IMR-90 (cell line): ENCODE results near the gene NFIA. TPM values are rescaled to one million over a fixed set of nuclear protein-coding genes. Genes with fewer than 3 reads are reported as not detected.

Experiments
- ATAC-seq: fragments of 200-7000 bp; cut with Tn5 transposase; 2 replicates; pipeline ENCODE4 v1.9.1; 2020; ENCODE audit warnings: low read depth, mild to moderate bottlenecking, moderate library complexity
- BruUV-seq: library from RNA; stranded (reverse); fragments of 400-500 nt; replicated peaks from 2 replicates; lab custom pipeline; 2021; lab: Mats Ljungman, UMichigan
- CTCF ChIA-PET: fragments of 300-600 bp; formaldehyde crosslinking; extraction: SDS; loops from one replicate; lab custom pipeline; 2021; ENCODE audit warnings: antibody characterized with exemption; lab: Yijun Ruan, JAX
- POLR2A ChIA-PET: fragments of 300-600 bp; sonication (Branson Sonifier 250); formaldehyde crosslinking; loops from one replicate; lab custom pipeline; 2022; ENCODE audit warnings: antibody characterized with exemption; ENCODE audit not compliant: unreplicated experiment; lab: Charles Lee
- DNase-seq: peaks from one replicate; pipeline ENCODE4 v3.0.0; 2013
- H2AFZ ChIP-seq: replicated peaks from 2 replicates; pipeline ENCODE3; 2013; ENCODE audit warnings: low read length, mild to moderate bottlenecking; ENCODE audit not compliant: poor library complexity
- H2AK5ac ChIP-seq: 2 replicates; pipeline ENCODE4 v1.6.1; 2013; ENCODE audit warnings: low read depth, low read length, inconsistent platforms
- H2AK9ac ChIP-seq: replicated peaks from 2 replicates; pipeline ENCODE3; 2013; ENCODE audit warnings: mild to moderate bottlenecking, low read depth, low read length, moderate library complexity; ENCODE audit not compliant: poor library complexity
- H2BK120ac ChIP-seq: 2 replicates; pipeline ENCODE4 v1.6.1; 2013; ENCODE audit warnings: low read depth, low read length, inconsistent platforms
- H2BK15ac ChIP-seq: 3 replicates; pipeline ENCODE4 v1.6.1; 2013; ENCODE audit warnings: low read depth, low read length, inconsistent platforms
- H2BK20ac ChIP-seq: 2 replicates; pipeline ENCODE4 v1.6.1; 2013; ENCODE audit warnings: low read depth, mild to moderate bottlenecking, inconsistent platforms, low read length, moderate library complexity
- H2BK5ac ChIP-seq: 2 replicates; pipeline ENCODE4 v1.6.1; 2013; ENCODE audit warnings: mild to moderate bottlenecking, low read depth, low read length, inconsistent platforms; ENCODE audit not compliant: poor library complexity, severe bottlenecking
- H3K14ac ChIP-seq: replicated peaks from 2 replicates; pipeline ENCODE4 v1.6.1; 2013; ENCODE audit warnings: low read depth, low read length, inconsistent platforms
- H3K18ac ChIP-seq: 2 replicates; pipeline ENCODE4 v1.6.1; 2013; ENCODE audit warnings: low read depth, low read length, control low read depth
- H3K23ac ChIP-seq: 2 replicates; pipeline ENCODE4 v1.6.1; 2013; ENCODE audit warnings: low read depth, low read length, inconsistent platforms
- H3K27ac ChIP-seq: 2 replicates; pipeline ENCODE4 v1.5.1; 2013; ENCODE audit warnings: mild to moderate bottlenecking, control low read depth, low read length; ENCODE audit not compliant: insufficient read depth
- H3K27me3 ChIP-seq: 2 replicates; pipeline ENCODE4 v1.6.1; 2013; ENCODE audit warnings: low read length; ENCODE audit not compliant: control insufficient read depth, insufficient read depth
- H3K36me3 ChIP-seq: 2 replicates; pipeline ENCODE4 v1.6.1; 2013; ENCODE audit warnings: low read length, mixed read lengths; ENCODE audit not compliant: control insufficient read depth, insufficient read depth
- H3K4ac ChIP-seq: 2 replicates; pipeline ENCODE4 v1.6.1; 2013; ENCODE audit warnings: low read depth, low read length, inconsistent platforms
- H3K4me1 ChIP-seq: 2 replicates; pipeline ENCODE4 v1.6.1; 2013; ENCODE audit warnings: low read length, mixed read lengths; ENCODE audit not compliant: control insufficient read depth, insufficient read depth
- H3K4me2 ChIP-seq: 2 replicates; pipeline ENCODE4 v1.6.1; 2013; ENCODE audit warnings: low read depth, mild to moderate bottlenecking, control low read depth, low read length, moderate library complexity
- H3K4me3 ChIP-seq: 2 replicates; pipeline ENCODE4 v1.5.1; 2013; ENCODE audit warnings: low read depth, mild to moderate bottlenecking, control low read depth, low read length, moderate library complexity; ENCODE audit not compliant: insufficient read depth
- H3K56ac ChIP-seq: 2 replicates; pipeline ENCODE4 v1.6.1; 2013; ENCODE audit warnings: low read length, inconsistent platforms; ENCODE audit not compliant: insufficient read depth; ENCODE audit errors: extremely low read depth
- H3K79me1 ChIP-seq, 2 experiments: 2 replicates each; pipeline ENCODE4 v1.6.1; 2013; ENCODE audit warnings: low read length in 2 of 2, inconsistent platforms in 1 of 2, low read depth in 1 of 2
- H3K9ac ChIP-seq: 2 replicates; pipeline ENCODE4 v1.6.1; 2013; ENCODE audit warnings: low read depth, low read length, control low read depth
- H3K9me1 ChIP-seq: 2 replicates; pipeline ENCODE4 v1.6.1; 2013; ENCODE audit warnings: low read length, inconsistent platforms; ENCODE audit not compliant: insufficient read depth
- H3K9me3 ChIP-seq: 2 replicates; pipeline ENCODE4 v1.6.1; 2013; ENCODE audit warnings: low read length; ENCODE audit not compliant: control insufficient read depth, insufficient read depth
- H4K20me1 ChIP-seq: 2 replicates; pipeline ENCODE4 v1.6.1; 2013; ENCODE audit warnings: low read length, inconsistent platforms; ENCODE audit not compliant: insufficient read depth
- H4K5ac ChIP-seq: 2 replicates; pipeline ENCODE4 v1.6.1; 2013; ENCODE audit warnings: mild to moderate bottlenecking, low read depth, low read length, control low read depth
- H4K8ac ChIP-seq, 2 experiments: 2 replicates each; pipeline ENCODE4 v1.6.1; 2013; ENCODE audit warnings: low read depth in 2 of 2, low read length in 2 of 2, control low read depth in 1 of 2, inconsistent platforms in 1 of 2
- H4K91ac ChIP-seq: 2 replicates; pipeline ENCODE4 v1.6.1; 2013; ENCODE audit warnings: low read depth, low read length, inconsistent platforms; ENCODE audit not compliant: insufficient read depth
- BHLHE40 ChIP-seq: fragments of 150-350 bp; IDR thresholded peaks from 2 replicates; pipeline ENCODE4 v1.6.1; 2016; ENCODE audit warnings: mild to moderate bottlenecking, low read depth, low read length
- CEBPB ChIP-seq: IDR thresholded peaks from 2 replicates; pipeline ENCODE4 v1.6.1; 2012; ENCODE audit warnings: low read depth, low read length, improper control_type of control experiment
- CHD1 ChIP-seq: IDR thresholded peaks from 2 replicates; pipeline ENCODE4 v1.6.1; 2012; ENCODE audit warnings: low read depth, low read length, improper control_type of control experiment
- CTCF ChIP-seq: conservative IDR thresholded peaks from 2 replicates; pipeline ENCODE4 v1.5.1; 2012; ENCODE audit warnings: mild to moderate bottlenecking, low read depth, low read length, improper control_type of control experiment
- ELK1 ChIP-seq: fragments of 150-350 bp; IDR thresholded peaks from 2 replicates; pipeline ENCODE4 v1.6.1; 2016; ENCODE audit warnings: low read depth, mild to moderate bottlenecking, low read length, moderate library complexity, borderline replicate concordance
- FOS ChIP-seq: fragments of 150-350 bp; IDR thresholded peaks from 2 replicates; pipeline ENCODE4 v1.6.1; 2016; ENCODE audit warnings: low read depth, low read length
- MAFK ChIP-seq: IDR thresholded peaks from 2 replicates; pipeline ENCODE4 v1.6.1; 2012; ENCODE audit warnings: low read depth, low read length, improper control_type of control experiment
- MAZ ChIP-seq: IDR thresholded peaks from 2 replicates; pipeline ENCODE4 v1.6.1; 2012; ENCODE audit warnings: low read depth, mild to moderate bottlenecking, low read length, improper control_type of control experiment, moderate library complexity, borderline replicate concordance
- MXI1 ChIP-seq: IDR thresholded peaks from 2 replicates; pipeline ENCODE4 v1.6.1; 2012; ENCODE audit warnings: low read depth, mild to moderate bottlenecking, low read length, moderate library complexity, borderline replicate concordance
- NFE2L2 ChIP-seq: fragments of 150-350 bp; IDR thresholded peaks from 2 replicates; pipeline ENCODE4 v1.6.1; 2016; ENCODE audit warnings: low read depth, mild to moderate bottlenecking, low read length
- POLR2A ChIP-seq: IDR thresholded peaks from 2 replicates; pipeline ENCODE4 v1.6.1; 2012; ENCODE audit warnings: mild to moderate bottlenecking, low read depth, low read length
- RAD21 ChIP-seq: IDR thresholded peaks from 2 replicates; pipeline ENCODE4 v1.6.1; 2012; ENCODE audit warnings: low read length, improper control_type of control experiment
- RCOR1 ChIP-seq: IDR thresholded peaks from 2 replicates; pipeline ENCODE4 v1.6.1; 2012; ENCODE audit warnings: mild to moderate bottlenecking, low read length, improper control_type of control experiment; ENCODE audit not compliant: insufficient replicate concordance
- RFX5 ChIP-seq: IDR thresholded peaks from 2 replicates; pipeline ENCODE4 v1.8.0; 2012; ENCODE audit warnings: low read depth, mild to moderate bottlenecking, low read length, moderate library complexity
- SMC3 ChIP-seq: fragments of 150-350 bp; IDR thresholded peaks from 2 replicates; pipeline ENCODE4 v1.6.1; 2016; ENCODE audit warnings: low read depth, mild to moderate bottlenecking, antibody characterized with exemption, low read length, moderate library complexity
- USF2 ChIP-seq: fragments of 150-350 bp; IDR thresholded peaks from 2 replicates; pipeline ENCODE4 v1.6.1; 2017; ENCODE audit warnings: mild to moderate bottlenecking, antibody characterized with exemption, low read length, low read depth
- WGBS, 2 experiments: methylation state at CpG; one replicate each; pipeline versions ENCODE4 v1.1.5 to v1.1.7; 2013; ENCODE audit warnings: missing lambda C conversion rate in 2 of 2; ENCODE audit not compliant: insufficient read length in 1 of 2; ENCODE audit errors: extremely low coverage in 2 of 2; 5-methylcytosine and 5-hydroxymethylcytosine counted together
- dilution Hi-C: fragments of 300-500 bp; cut with HindIII; formaldehyde crosslinking; loops from one replicate; pipeline ENCODE4 v1.14.3; 2018; ENCODE audit warnings: low sequenced_read_pairs; ENCODE audit not compliant: unreplicated experiment
- in situ Hi-C: fragments of 300-500 bp; cut with MboI; formaldehyde crosslinking; loops from 3 replicates; pipeline ENCODE4 v1.14.3; 2019; ENCODE audit warnings: low sequenced_read_pairs, inconsistent platforms, mixed read lengths
- intact Hi-C: fragments of 100-400 bp; cut with micrococcal nuclease; formaldehyde crosslinking; loops from 2 replicates; pipeline ENCODE4 v1.10.0; 2022
- polyA plus RNA-seq, 3 experiments: library from polyadenylated mRNA; depleted of rRNA; stranded (reverse); fragments of >200 nt; gene quantifications; 2 replicates each; pipeline ENCODE4 v1.2.3, GENCODE V29; 2012; ENCODE audit warnings: low replicate concordance in 1 of 3
- total RNA-seq: library from RNA; depleted of rRNA; stranded (reverse); fragments of >200 nt; gene quantifications from 2 replicates; pipeline ENCODE4 v1.2.3, GENCODE V29; 2012

The NFIA gene
- total and polyA plus RNA-seq, 2 of the 4 experiments (the other 2 are of a cell fraction): 1.6 to 2.2 TPM

- H3K27me3 ChIP-seq: no peaks in the 10 kb centered on the region
- H4K8ac ChIP-seq: no peak overlapping the region
- H2BK5ac ChIP-seq: no peak overlapping the region
- H3K4me3 ChIP-seq: no peak overlapping the region
- POLR2A ChIA-PET: no interaction called here
- no peak overlapping the region for H2BK120ac ChIP-seq
- intact Hi-C loops (no loop called here), dilution Hi-C loops (no loop called here), in situ Hi-C loops (no loop called here)
- H4K91ac ChIP-seq: no peak overlapping the region
- no peak for DNase-seq
- no peak overlapping the region for H2AK5ac ChIP-seq
- H3K14ac ChIP-seq: no peak overlapping the region
- no peak overlapping the region for H3K9ac ChIP-seq
- no peaks in the 10 kb centered on the region for H3K9me3 ChIP-seq
- no peaks in the 10 kb centered on the region for H3K36me3 ChIP-seq
- H3K9me1 ChIP-seq: no peaks in the 10 kb centered on the region
- TF ChIP-seq CHD1 (no peak), SMC3 (no peak), FOS (no peak), CTCF (no peak), MAFK (no peak), RAD21 (no peak), RCOR1 (no peak), RFX5 (no peak), USF2 (no peak), ELK1 (no peak), MXI1 (no peak), POLR2A (no peak), NFE2L2 (no peak), MAZ (no peak), CEBPB (no peak), BHLHE40 (no peak)
- no peak overlapping the region for H3K27ac ChIP-seq
- no TSS peak for BruUV-seq
- ATAC-seq: no peak
- no peaks in the 10 kb centered on the region for H3K4me1 ChIP-seq
- H4K20me1 ChIP-seq: no peaks in the 10 kb centered on the region
- CTCF ChIA-PET: no interaction called here
- no peak overlapping the region for H4K5ac ChIP-seq
- H2AFZ ChIP-seq: no peak overlapping the region
- no peak overlapping the region for H3K4me2 ChIP-seq
- H2BK15ac ChIP-seq: no peak overlapping the region
- no peak overlapping the region for H3K18ac ChIP-seq
- H3K23ac ChIP-seq: no peak overlapping the region
- no peak overlapping the region for H2AK9ac ChIP-seq
- no peak overlapping the region for H3K4ac ChIP-seq
- no CpG with 5 or more reads among the region's 4 CpGs for WGBS, 2 experiments
- H2BK20ac ChIP-seq: no peak overlapping the region
- H3K79me1 ChIP-seq: no peaks in the 10 kb centered on the region
- H3K56ac ChIP-seq: no peak overlapping the region
Observed at GRCh38 chr1:61094677-61095469, 12.5 kb downstream of the NFIA start.
